ENCODE measurements around the gene RABGGTB. TPM values are rescaled to one million over a fixed set of nuclear protein-coding genes. Genes with fewer than 3 reads are reported as not detected.
"Not testable (repeated sequence)": the region's sequence is repeated elsewhere in the genome, so short reads cannot be mapped to it uniquely, and the experiment has no call there.

Gene RABGGTB
- polyA plus RNA-seq = 10 to 100 TPM; 55.6 to 95.9 (median 62.6) TPM
- long read RNA-seq, donor 1 = 0 reads
- long read RNA-seq, donor 2, partial matches to known transcripts = 18 of 25 reads
- long read RNA-seq, donor 2, other reads (novel, unspliced or antisense) = 0 of 25 reads
- long read RNA-seq, donor 3, transcript RABGGTB-201 (9 exons, 1,496 nt) = major isoform, 6 of 43 reads
- long read RNA-seq, donor 3, partial matches to known transcripts = 33 of 43 reads
- long read RNA-seq, donor 3, other reads (novel, unspliced or antisense) = 0 of 43 reads
- long read RNA-seq, donor 4, partial matches to known transcripts = 0 of 1 reads
- long read RNA-seq, donor 4, other reads (novel, unspliced or antisense) = 0 of 1 reads
- long read RNA-seq, donor 5, partial matches to known transcripts = 13 of 17 reads
- long read RNA-seq, donor 5, other reads (novel, unspliced or antisense) = 0 of 17 reads
- long read RNA-seq, donor 6, transcript RABGGTB-201 (9 exons, 1,496 nt) = major isoform, 9 of 33 reads
- long read RNA-seq, donor 6, partial matches to known transcripts = 22 of 33 reads
- long read RNA-seq, donor 6, other reads (novel, unspliced or antisense) = 0 of 33 reads
- long read RNA-seq, donor 7 = 0 reads
- long read RNA-seq, donor 8, partial matches to known transcripts = 0 of 1 reads
- long read RNA-seq, donor 8, other reads (novel, unspliced or antisense) = 0 of 1 reads
- long read RNA-seq, donor 9, partial matches to known transcripts = 0 of 6 reads
- long read RNA-seq, donor 9, other reads (novel, unspliced or antisense) = 0 of 6 reads
- long read RNA-seq, donor 10, transcript RABGGTB-201 (9 exons, 1,496 nt) = major isoform, 7 of 44 reads
- long read RNA-seq, donor 10, transcript RABGGTB-203 (2 exons, 1,177 nt) = major isoform, 7 of 44 reads
- long read RNA-seq, donor 10, partial matches to known transcripts = 29 of 44 reads
- long read RNA-seq, donor 10, other reads (novel, unspliced or antisense) = 0 of 44 reads

- DNase-seq = peak; percentile 97 to 99
- Histone ChIP-seq H3K4me3 (ENCODE audit: low read depth in 1 of 3, low read length in 3 of 3) (peak within 1 kb of the TSS; percentile 54 to 84 (median 68)), H3K27ac (ENCODE audit: low read depth in 1 of 3, low read length in 2 of 3) (peak within 1 kb of the TSS; percentile 61 to 74 (median 70)), H3K27me3 (ENCODE audit: control insufficient read depth in 3 of 3, insufficient read depth in 3 of 3, low read length in 3 of 3) (no peaks in the 10 kb centered on the region), H3K36me3 (ENCODE audit: control insufficient read depth in 3 of 3, insufficient read depth in 2 of 3, low read depth in 1 of 3, low read length in 3 of 3) (peaks cover 2 to 10% (median 5%) of the 10 kb centered on the region in 3 donors), H3K9me3 (ENCODE audit: control insufficient read depth in 2 of 2, insufficient read depth in 1 of 2, low read depth in 1 of 2, low read length in 1 of 2) (no peaks in the 10 kb centered on the region), H3K4me1 (ENCODE audit: control insufficient read depth in 3 of 3, insufficient read depth in 2 of 3, low read depth in 1 of 3, low read length in 2 of 3) (peaks cover 4 to 22% (median 9%) of the 10 kb centered on the region in 3 donors)
- no peak for FAIRE-seq
- WGBS, 3 donors = 0% methylated on average over 28 of the region's 28 CpGs
Observed at GRCh38 chr1:75785983-75786853, at the start of gene RABGGTB. Gene RABGGTB, plus strand, starts transcription at chr1:75786256. Its CDS starts 16 bp downstream, at chr1:75786272.

GRCh38 chr1:75742047-75742625, 43.9 kb upstream of the RABGGTB start:
- no peak for FAIRE-seq
- no peak for DNase-seq
- H3K4me3 ChIP-seq (ENCODE audit: low read depth in 1 of 3, low read length in 3 of 3) = no peak overlapping the region
- no peaks in the 10 kb centered on the region for H3K4me1 ChIP-seq (ENCODE audit: control insufficient read depth in 3 of 3, insufficient read depth in 2 of 3, low read depth in 1 of 3, low read length in 2 of 3)
- 92 to 97% (median 96%) methylated on average over 6 of the region's 6 CpGs for WGBS, 3 donors
- no peak overlapping the region for H3K27ac ChIP-seq (ENCODE audit: low read depth in 1 of 3, low read length in 2 of 3)
- peaks cover 7 to 42% (median 8%) of the 10 kb centered on the region in 3 donors for H3K36me3 ChIP-seq (ENCODE audit: control insufficient read depth in 3 of 3, insufficient read depth in 2 of 3, low read depth in 1 of 3, low read length in 3 of 3)
- H3K27me3 ChIP-seq (ENCODE audit: control insufficient read depth in 3 of 3, insufficient read depth in 3 of 3, low read length in 3 of 3) = no peaks in the 10 kb centered on the region
- H3K9me3 ChIP-seq (ENCODE audit: control insufficient read depth in 2 of 2, insufficient read depth in 1 of 2, low read depth in 1 of 2, low read length in 1 of 2) = no peaks in the 10 kb centered on the region

GRCh38 chr1:75745276-75745675, 40.8 kb upstream of the RABGGTB start:
- WGBS, 3 donors = 71 to 81% (median 74%) methylated on average over 4 of the region's 4 CpGs
- Histone ChIP-seq H3K4me3 (ENCODE audit: low read depth in 1 of 3, low read length in 3 of 3) (no peak overlapping the region), H3K9me3 (ENCODE audit: control insufficient read depth in 2 of 2, insufficient read depth in 1 of 2, low read depth in 1 of 2, low read length in 1 of 2) (no peaks in the 10 kb centered on the region), H3K27me3 (ENCODE audit: control insufficient read depth in 3 of 3, insufficient read depth in 3 of 3, low read length in 3 of 3) (no peaks in the 10 kb centered on the region), H3K36me3 (ENCODE audit: control insufficient read depth in 3 of 3, insufficient read depth in 2 of 3, low read depth in 1 of 3, low read length in 3 of 3) (peaks cover 7 to 33% (median 9%) of the 10 kb centered on the region in 3 donors), H3K27ac (ENCODE audit: low read depth in 1 of 3, low read length in 2 of 3) (no peak overlapping the region), H3K4me1 (ENCODE audit: control insufficient read depth in 3 of 3, insufficient read depth in 2 of 3, low read depth in 1 of 3, low read length in 2 of 3) (no peaks in the 10 kb centered on the region)
- FAIRE-seq = no peak
- DNase-seq = no peak

GRCh38 chr1:75757210-75757609, 28.8 kb upstream of the RABGGTB start:
- not testable (repeated sequence) for DNase-seq; FAIRE-seq; H3K27me3 ChIP-seq (ENCODE audit: control insufficient read depth in 3 of 3, insufficient read depth in 3 of 3, low read length in 3 of 3); H3K27ac ChIP-seq (ENCODE audit: low read depth in 1 of 3, low read length in 2 of 3); H3K4me1 ChIP-seq (ENCODE audit: control insufficient read depth in 3 of 3, insufficient read depth in 2 of 3, low read depth in 1 of 3, low read length in 2 of 3); H3K4me3 ChIP-seq (ENCODE audit: low read depth in 1 of 3, low read length in 3 of 3)
- H3K9me3 ChIP-seq (ENCODE audit: control insufficient read depth in 2 of 2, insufficient read depth in 1 of 2, low read depth in 1 of 2, low read length in 1 of 2) = peaks cover 0 to 28% of the 10 kb centered on the region in 2 donors
- peaks cover 2 to 20% (median 3%) of the 10 kb centered on the region in 3 donors for H3K36me3 ChIP-seq (ENCODE audit: control insufficient read depth in 3 of 3, insufficient read depth in 2 of 3, low read depth in 1 of 3, low read length in 3 of 3)

- not testable (repeated sequence) for FAIRE-seq; H3K27ac ChIP-seq (ENCODE audit: low read depth in 1 of 3, low read length in 2 of 3); H3K4me3 ChIP-seq (ENCODE audit: low read depth in 1 of 3, low read length in 3 of 3); H3K4me1 ChIP-seq (ENCODE audit: control insufficient read depth in 3 of 3, insufficient read depth in 2 of 3, low read depth in 1 of 3, low read length in 2 of 3); H3K27me3 ChIP-seq (ENCODE audit: control insufficient read depth in 3 of 3, insufficient read depth in 3 of 3, low read length in 3 of 3); DNase-seq
- WGBS, 3 donors = 88 to 98% (median 98%) methylated on average over 4 of the region's 4 CpGs
- peaks cover 2 to 20% (median 3%) of the 10 kb centered on the region in 3 donors for H3K36me3 ChIP-seq (ENCODE audit: control insufficient read depth in 3 of 3, insufficient read depth in 2 of 3, low read depth in 1 of 3, low read length in 3 of 3)
- peaks cover 0 to 28% of the 10 kb centered on the region in 2 donors for H3K9me3 ChIP-seq (ENCODE audit: control insufficient read depth in 2 of 2, insufficient read depth in 1 of 2, low read depth in 1 of 2, low read length in 1 of 2)
Observed at GRCh38 chr1:75758543-75758942, 27.5 kb upstream of the RABGGTB start.

- H3K36me3 ChIP-seq (ENCODE audit: control insufficient read depth in 3 of 3, insufficient read depth in 2 of 3, low read depth in 1 of 3, low read length in 3 of 3) = peaks cover 0 to 3% (median 0%) of the 10 kb centered on the region in 3 donors
- H3K9me3 ChIP-seq (ENCODE audit: control insufficient read depth in 2 of 2, insufficient read depth in 1 of 2, low read depth in 1 of 2, low read length in 1 of 2) = no peaks in the 10 kb centered on the region
- DNase-seq = no peak
- FAIRE-seq = no peak
- WGBS, 3 donors = 61 to 74% (median 74%) methylated on average over 1 of the region's 1 CpG
- no peak overlapping the region for H3K27ac ChIP-seq (ENCODE audit: low read depth in 1 of 3, low read length in 2 of 3)
- H3K27me3 ChIP-seq (ENCODE audit: control insufficient read depth in 3 of 3, insufficient read depth in 3 of 3, low read length in 3 of 3) = no peaks in the 10 kb centered on the region
- no peaks in the 10 kb centered on the region for H3K4me1 ChIP-seq (ENCODE audit: control insufficient read depth in 3 of 3, insufficient read depth in 2 of 3, low read depth in 1 of 3, low read length in 2 of 3)
- no peak overlapping the region for H3K4me3 ChIP-seq (ENCODE audit: low read depth in 1 of 3, low read length in 3 of 3)
Observed at GRCh38 chr1:75764057-75764655, 21.9 kb upstream of the RABGGTB start.

GRCh38 chr1:75765697-75766355, 20.2 kb upstream of the RABGGTB start:
- Histone ChIP-seq H3K27me3 (ENCODE audit: control insufficient read depth in 3 of 3, insufficient read depth in 3 of 3, low read length in 3 of 3) (no peaks in the 10 kb centered on the region), H3K4me1 (ENCODE audit: control insufficient read depth in 3 of 3, insufficient read depth in 2 of 3, low read depth in 1 of 3, low read length in 2 of 3) (no peaks in the 10 kb centered on the region), H3K9me3 (ENCODE audit: control insufficient read depth in 2 of 2, insufficient read depth in 1 of 2, low read depth in 1 of 2, low read length in 1 of 2) (no peaks in the 10 kb centered on the region), H3K27ac (ENCODE audit: low read depth in 1 of 3, low read length in 2 of 3) (no peak overlapping the region), H3K36me3 (ENCODE audit: control insufficient read depth in 3 of 3, insufficient read depth in 2 of 3, low read depth in 1 of 3, low read length in 3 of 3) (peaks cover 0 to 2% (median 0%) of the 10 kb centered on the region in 3 donors), H3K4me3 (ENCODE audit: low read depth in 1 of 3, low read length in 3 of 3) (no peak overlapping the region)
- DNase-seq (no peak), FAIRE-seq (no peak)
- WGBS, 3 donors = 88 to 97% (median 97%) methylated on average over 1 of the region's 1 CpG

All from small intestine (tissue), 16 donors.